GM18858 (cell line): ENCODE data around the gene POC1B.

ENCODE experiments used
- ATAC-seq: cut with Tn5 transposase; IDR thresholded peaks from one replicate; pipeline ENCODE4 v1.9.1; 2021; ENCODE audit not compliant: unreplicated experiment

Gene POC1B

GRCh38 chr12:89497467-89497866 is 28.4 kb downstream of the POC1B start:
- no peak for ATAC-seq

DNA sequence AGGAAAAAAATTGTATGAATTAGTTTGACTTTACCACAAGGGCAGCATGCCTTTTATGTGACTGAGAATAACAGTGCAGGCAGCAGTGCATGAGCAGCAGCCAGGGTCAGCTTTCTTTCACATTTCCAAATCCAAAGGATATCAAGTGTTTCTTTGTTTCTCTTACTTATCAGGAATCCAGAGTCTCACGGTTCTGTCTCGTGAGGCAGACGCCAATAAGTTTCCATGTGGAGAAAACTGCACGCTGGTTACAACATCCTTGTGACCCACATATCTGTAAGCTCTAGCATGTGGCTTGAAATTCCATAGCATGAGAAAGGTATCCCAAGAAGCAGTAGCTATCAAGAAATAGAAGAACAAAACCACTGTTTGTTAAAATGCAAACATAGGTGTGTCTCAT is 28.8 kb downstream of the POC1B start:
- ATAC-seq: no peak

DNA sequence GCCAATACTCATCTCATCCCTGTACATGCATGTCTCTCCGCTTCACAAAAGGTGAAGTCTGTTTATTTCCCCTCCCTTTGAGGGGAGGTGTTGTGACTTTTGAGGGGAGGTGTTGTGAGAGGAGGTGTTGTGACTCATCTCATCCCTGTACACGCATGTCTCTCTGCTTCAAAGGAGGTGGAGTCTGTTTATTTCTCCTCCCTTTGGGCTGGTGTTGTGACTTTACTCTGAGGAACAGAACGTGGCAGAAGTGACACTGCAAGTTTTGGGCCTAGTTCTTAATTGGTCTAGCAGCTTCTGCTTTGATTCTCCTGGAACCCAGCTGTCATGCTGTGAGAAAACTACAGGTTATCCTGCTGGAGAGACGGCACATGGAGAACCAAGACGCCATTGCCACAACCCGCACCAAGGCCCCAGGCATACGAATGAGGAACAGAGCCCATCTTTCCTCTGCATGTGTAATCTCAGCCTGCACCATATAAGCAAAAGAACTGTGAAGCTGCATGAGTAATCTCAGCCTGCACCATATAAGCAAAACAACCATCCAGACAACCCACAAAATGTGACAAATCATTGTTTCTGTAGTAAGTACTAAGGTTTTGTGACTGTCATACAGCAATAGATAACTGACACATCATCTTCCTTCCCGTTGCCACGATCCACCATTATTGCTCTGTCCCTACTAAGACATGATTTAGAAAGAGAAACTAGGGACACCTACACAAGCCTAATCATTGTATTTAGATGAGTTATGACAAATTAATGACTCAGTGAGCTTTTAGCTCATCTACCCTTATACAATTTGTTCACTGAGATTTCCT is 31.2 kb downstream of the POC1B start:
- ATAC-seq: no peak

- peak; percentile 41 for ATAC-seq
Measured at GRCh38 chr12:89493670-89494302, 32.1 kb downstream of the POC1B start.

DNA sequence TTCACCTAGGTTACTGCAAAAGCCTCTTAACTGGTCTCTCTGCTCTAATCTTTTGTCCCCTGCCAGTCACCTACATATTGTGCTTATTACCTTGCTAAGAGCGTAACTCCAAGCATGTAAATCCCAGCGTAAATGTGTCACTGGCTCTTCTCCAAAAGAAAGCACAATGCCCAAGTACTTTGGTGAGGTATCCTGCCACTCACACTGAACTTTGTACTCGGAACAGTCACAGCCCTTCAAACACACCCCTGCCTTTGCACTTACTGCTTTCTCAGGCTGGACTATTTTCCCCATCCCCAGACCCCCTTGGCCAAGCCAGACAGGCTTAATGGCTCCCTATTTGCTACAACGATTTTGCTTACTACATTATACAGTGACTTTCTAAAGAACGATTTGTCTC is 33.0 kb downstream of the POC1B start:
- ATAC-seq: no peak

DNA sequence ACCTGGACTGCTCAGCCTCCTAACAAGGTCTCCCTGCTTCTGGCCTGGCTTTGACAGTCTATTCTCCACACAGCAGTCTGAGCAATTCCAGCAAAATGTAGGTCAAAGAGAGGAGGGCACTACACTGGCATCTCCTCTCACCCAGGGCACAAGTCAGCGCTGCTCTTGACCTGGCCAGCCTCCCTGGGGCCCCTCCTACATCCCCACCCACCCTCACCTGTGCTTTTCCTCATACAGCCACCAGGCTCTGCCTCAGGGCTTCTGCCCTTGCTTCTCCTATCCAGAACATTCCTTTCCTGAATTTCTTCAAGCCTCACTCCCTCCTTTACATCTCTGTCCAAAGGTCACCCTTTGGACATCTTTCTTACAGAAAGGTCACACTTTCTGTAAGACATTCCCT is 34.9 kb downstream of the POC1B start:
- ATAC-seq: no peak

DNA sequence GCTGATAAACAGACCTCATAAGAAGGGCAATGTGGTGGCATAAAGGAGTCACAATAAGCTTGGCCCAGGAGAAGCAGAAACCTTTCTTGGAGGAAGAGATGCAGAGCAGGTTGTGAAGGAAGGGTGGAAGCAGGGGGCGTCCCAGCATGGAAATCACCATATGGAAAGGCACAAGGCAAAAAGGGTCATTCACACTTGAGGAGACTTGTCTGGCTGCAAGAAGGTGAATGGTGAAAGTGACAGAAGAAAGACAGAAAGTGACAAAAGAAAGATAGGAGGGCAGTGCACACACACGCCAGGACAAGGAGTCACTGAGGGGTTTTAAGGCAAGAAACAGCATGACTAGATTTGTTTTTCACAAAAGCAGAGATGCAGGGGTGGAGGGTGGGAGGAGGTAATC is 39.6 kb downstream of the POC1B start:
- no peak for ATAC-seq

DNA sequence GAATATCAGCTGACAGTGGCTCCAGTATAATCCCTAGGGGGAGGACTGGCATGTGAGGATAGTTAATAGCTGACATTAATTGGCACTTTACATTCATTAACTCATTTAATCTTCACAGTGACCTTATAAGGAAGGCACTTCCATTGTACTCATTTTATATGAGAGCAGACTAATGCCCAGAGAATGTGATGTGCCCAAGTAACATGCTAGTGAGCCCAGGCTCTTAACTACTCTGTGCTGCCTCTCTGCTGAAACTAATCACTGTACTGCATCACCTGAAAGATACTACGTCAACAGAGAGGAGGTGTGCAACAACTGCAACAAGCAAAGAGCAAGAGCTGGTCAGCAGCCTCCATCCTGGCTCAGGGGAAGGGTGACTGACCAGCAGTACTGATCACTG is 41.4 kb downstream of the POC1B start:
- ATAC-seq: no peak

- ATAC-seq: no peak
Measured at GRCh38 chr12:89481213-89481914, 44.5 kb downstream of the POC1B start.

GRCh38 chr12:89479982-89480381 is 45.9 kb downstream of the POC1B start:
- ATAC-seq: no peak

DNA sequence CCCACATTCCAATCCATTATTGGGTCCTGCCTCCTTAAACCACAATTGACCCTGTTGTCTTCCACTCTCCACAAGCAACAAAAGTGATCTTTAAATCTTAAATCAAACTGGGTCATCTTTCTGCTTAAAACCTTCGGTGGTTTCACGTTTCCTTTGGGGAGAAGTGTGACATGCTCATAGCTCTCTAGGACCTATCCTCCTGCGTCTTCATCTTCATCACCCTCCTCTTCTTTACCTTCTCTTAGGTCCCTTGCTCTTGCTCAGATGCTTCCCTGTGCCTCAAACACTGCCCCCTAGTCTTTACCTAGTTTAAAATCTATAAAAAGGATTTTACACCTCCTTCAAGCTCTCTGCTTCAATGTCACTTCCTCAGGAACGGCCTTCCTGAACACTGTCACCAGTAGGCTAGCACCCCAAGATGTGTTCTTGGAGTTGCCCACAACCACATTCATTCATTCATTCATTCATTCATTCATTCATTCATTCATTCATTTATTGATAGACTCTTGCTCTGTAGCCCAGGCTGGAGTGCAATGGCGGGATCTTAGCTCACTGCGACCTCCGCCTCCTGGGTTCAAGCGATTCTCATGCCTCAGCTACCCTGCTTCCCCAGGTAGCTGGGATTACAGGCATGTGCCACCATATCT is 48.1 kb downstream of the POC1B start:
- no peak for ATAC-seq

GRCh38 chr12:89476904-89477595 is 48.8 kb downstream of the POC1B start:
- no peak for ATAC-seq

- ATAC-seq: no peak
Measured at GRCh38 chr12:89476232-89476631, 49.6 kb downstream of the POC1B start.

GRCh38 chr12:89475203-89475990 is 50.5 kb downstream of the POC1B start:
- no peak for ATAC-seq

- ATAC-seq: no peak
Measured at GRCh38 chr12:89474615-89475014, 51.2 kb downstream of the POC1B start.

DNA sequence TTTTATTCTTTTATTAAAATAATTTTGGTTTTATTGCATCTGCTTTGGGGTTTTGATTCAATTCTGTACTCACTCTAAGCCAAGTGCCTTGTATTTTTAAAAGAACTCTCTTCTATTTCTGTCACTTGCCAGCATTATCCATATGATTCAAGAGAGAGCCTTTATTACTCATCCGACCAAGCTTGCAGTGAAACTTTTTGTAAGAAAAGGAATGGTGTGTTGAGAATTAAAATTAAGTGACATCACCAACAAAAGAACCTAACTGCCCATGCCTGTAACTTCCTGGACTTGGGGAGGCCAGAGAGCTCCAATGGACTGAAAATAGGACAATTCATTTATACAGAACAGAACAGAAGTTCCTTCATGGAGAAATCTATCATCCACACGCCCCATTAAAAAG is 53.3 kb downstream of the POC1B start:
- ATAC-seq: no peak

- ATAC-seq: peak; percentile 45
Measured at GRCh38 chr12:89470741-89471509, 54.9 kb downstream of the POC1B start.

DNA sequence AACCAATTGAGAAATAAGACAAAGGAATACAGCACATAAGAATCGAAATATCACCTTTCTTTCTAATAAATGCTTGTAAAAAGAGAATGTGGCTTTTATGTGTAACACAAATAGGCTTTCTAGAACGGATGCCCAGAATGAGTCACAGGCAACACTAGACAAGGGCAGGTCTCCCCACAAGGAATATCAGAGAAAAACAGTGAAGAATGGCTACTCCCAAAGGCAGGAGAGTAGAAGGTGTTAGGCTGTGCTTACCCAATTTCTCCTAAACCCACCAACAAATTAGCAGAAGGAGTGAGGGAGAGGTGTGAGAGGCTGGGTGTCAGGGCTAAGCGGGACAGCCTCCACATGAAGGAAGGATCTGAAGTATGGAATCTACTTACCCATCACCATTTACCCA is 56.5 kb downstream of the POC1B start:
- ATAC-seq: peak; percentile 38

DNA sequence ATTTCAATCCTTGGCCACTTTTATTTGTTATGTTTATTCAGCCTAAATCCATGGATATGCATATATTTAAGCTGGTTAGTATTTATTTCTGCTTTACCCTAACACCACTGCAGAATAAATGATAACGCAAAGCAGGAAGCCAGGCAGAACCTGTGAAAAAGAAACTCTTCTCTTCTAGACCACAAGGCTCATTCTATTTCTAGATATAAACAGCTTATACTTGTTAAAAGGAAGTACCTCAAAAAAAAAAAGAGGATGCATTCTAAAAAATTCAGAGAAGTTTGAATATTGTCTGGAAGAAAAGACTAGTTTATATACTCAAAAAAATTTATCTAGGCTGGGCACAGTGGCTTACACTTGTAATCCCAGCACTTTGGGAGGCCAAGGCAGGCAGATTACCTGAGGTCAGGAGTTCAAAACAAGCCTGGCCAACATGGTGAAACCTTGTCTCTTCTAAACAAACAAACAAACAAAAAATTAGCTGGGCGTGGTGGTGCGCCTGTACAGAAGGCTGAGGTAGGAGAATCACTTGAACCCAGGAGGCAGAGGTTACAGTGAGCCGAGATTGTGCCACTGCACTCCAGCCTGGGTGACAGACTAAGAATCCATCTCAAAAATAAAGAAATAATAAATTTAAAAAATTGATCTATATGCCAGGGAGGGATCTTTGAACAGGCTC is 57.1 kb downstream of the POC1B start:
- ATAC-seq: peak; percentile 81
